Tibial artery (tissue), 4 donors: ENCODE measurements around the gene ANKLE1.

ENCODE experiments used
- DNase-seq, 2 donors: peaks; one replicate each; pipeline ENCODE4 v3.0.0-alpha.2; 2019
- H3K27ac ChIP-seq, 2 donors: fragments of 200-600 bp; sonication (generic) in 1 of 2; 1 replicate in 1 of 2; 2 replicates in 1 of 2; pipeline ENCODE4 v1.5.1; 2018 to 2019; ENCODE audit warnings: mild to moderate bottlenecking in 1 of 2
- H3K27me3 ChIP-seq, 2 donors: fragments of 200-600 bp; sonication (generic) in 1 of 2; one replicate each; pipeline versions ENCODE4 v1.5.1 to v1.6.0; 2016 to 2019
- H3K36me3 ChIP-seq, 3 donors: fragments of 200-600 bp; sonication (generic) in 2 of 3; one replicate each; pipeline ENCODE4 v1.5.1; 2016 to 2019; ENCODE audit warnings: mild to moderate bottlenecking in 2 of 3
- H3K4me1 ChIP-seq, 4 donors: fragments of 200-600 bp; sonication (generic) in 2 of 4; 1 replicate in 3 of 4; 2 replicates in 1 of 4; pipeline ENCODE4 v1.5.1; 2016 to 2019
- H3K4me3 ChIP-seq, 2 donors: fragments of 200-600 bp; sonication (generic) in 1 of 2; 1 replicate in 1 of 2; 2 replicates in 1 of 2; pipeline ENCODE4 v1.5.1; 2018 to 2019; ENCODE audit warnings: mild to moderate bottlenecking in 2 of 2
- H3K9me3 ChIP-seq, 3 donors: fragments of 200-600 bp; sonication (generic) in 1 of 3; one replicate each; pipeline ENCODE4 v1.5.1; 2016 to 2019
- intact Hi-C: fragments of 100-400 bp; cut with DNase I; formaldehyde crosslinking; loops from one replicate; pipeline ENCODE4 v1.15.0; 2023; ENCODE audit warnings: low total_unique reads
- TF ChIP-seq, protein P1 (sequence below), 2 experiments: fragments of 200-600 bp in 1 of 2; fragments of 450-650 bp in 1 of 2; IDR thresholded peaks; one replicate each; pipeline ENCODE4 v1.5.1; 2017 to 2019; ENCODE audit warnings: antibody characterized with exemption in 2 of 2, mild to moderate bottlenecking in 1 of 2, moderate library complexity in 1 of 2

The ANKLE1 gene

DNA sequence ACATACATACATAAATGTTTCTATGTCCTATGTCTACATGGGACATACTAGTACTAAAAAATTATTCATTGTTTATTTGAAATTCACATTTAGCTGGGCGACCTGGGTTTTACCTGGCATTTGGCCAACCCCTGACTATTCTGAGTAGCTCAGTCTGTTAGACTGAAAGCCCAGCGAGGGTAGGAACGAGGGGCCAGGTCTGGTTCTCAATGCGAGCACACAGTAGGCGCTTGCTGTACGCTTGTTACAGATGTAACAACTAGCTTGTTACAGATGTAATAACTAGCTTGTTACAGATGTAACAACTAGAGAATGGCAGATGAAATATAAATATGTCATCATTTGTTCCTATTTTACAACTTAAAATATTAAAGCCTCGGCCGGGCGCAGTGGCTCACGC, 53.9 kb downstream of the ANKLE1 start:
- Histone ChIP-seq H3K9me3 (no peaks in the 10 kb centered on the region), H3K27me3 (no peaks in the 10 kb centered on the region), H3K4me3 (peak overlapping the region in 1 of 2 donors; percentile 65), H3K4me1 (peaks cover 0 to 46% (median 33%) of the 10 kb centered on the region in 4 donors), H3K27ac (peak overlapping the region in 1 of 2 donors; percentile 88), H3K36me3 (peaks cover 0 to 9% (median 2%) of the 10 kb centered on the region in 3 donors)
- DNase-seq: no peak
- intact Hi-C loops: no loop called here
- TF ChIP-seq, protein P1, sequence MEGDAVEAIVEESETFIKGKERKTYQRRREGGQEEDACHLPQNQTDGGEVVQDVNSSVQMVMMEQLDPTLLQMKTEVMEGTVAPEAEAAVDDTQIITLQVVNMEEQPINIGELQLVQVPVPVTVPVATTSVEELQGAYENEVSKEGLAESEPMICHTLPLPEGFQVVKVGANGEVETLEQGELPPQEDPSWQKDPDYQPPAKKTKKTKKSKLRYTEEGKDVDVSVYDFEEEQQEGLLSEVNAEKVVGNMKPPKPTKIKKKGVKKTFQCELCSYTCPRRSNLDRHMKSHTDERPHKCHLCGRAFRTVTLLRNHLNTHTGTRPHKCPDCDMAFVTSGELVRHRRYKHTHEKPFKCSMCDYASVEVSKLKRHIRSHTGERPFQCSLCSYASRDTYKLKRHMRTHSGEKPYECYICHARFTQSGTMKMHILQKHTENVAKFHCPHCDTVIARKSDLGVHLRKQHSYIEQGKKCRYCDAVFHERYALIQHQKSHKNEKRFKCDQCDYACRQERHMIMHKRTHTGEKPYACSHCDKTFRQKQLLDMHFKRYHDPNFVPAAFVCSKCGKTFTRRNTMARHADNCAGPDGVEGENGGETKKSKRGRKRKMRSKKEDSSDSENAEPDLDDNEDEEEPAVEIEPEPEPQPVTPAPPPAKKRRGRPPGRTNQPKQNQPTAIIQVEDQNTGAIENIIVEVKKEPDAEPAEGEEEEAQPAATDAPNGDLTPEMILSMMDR (IDR thresholded peaks at IDR 0.05): no peak
